OCI-LY7 (cell line): ENCODE measurements around the gene TUBB1.

ENCODE experiments used
- CTCF ChIP-seq: fragments of 200-600 bp; sonication (generic); conservative IDR thresholded peaks from 2 replicates; pipeline ENCODE4 v1.5.1; 2014; ENCODE audit warnings: mild to moderate bottlenecking, antibody characterized with exemption, low read length, moderate library complexity, mixed read lengths
- EZH2phosphoT487 ChIP-seq: fragments of 200-600 bp; sonication (generic); IDR thresholded peaks from 2 replicates; pipeline ENCODE4 v1.6.1; 2018; ENCODE audit warnings: low read depth, borderline replicate concordance, mild to moderate bottlenecking, mixed run types, antibody characterized with exemption, low read length, moderate library complexity, mixed read lengths

- TF ChIP-seq CTCF (no peak), EZH2phosphoT487 (no peak)
These were observed 32.5 kb downstream of the TUBB1 start for GRCh38 chr20:59051666-59052185.
